HG02759 (cell line): ENCODE data around the gene WDPCP.
"Not testable (repeated sequence)": the region's sequence is repeated elsewhere in the genome, so short reads cannot be mapped to it uniquely, and the experiment has no call there.

Source experiments
- ATAC-seq: cut with Tn5 transposase; IDR thresholded peaks from one replicate; pipeline ENCODE4 v1.9.1; 2021; ENCODE audit warnings: mild to moderate bottlenecking, moderate library complexity; ENCODE audit not compliant: unreplicated experiment

WDPCP gene

GRCh38 chr2:63270717-63271116 lies 317.6 kb downstream of the WDPCP start:
- ATAC-seq: no peak

GRCh38 chr2:63268946-63269345 lies 319.3 kb downstream of the WDPCP start:
- ATAC-seq: no peak

GRCh38 chr2:63261137-63261621 lies 327.1 kb downstream of the WDPCP start:
- ATAC-seq: no peak

- ATAC-seq: no peak
Observed at GRCh38 chr2:63257473-63257872, 330.8 kb downstream of the WDPCP start.

- ATAC-seq: no peak
Observed at GRCh38 chr2:63249161-63249560, 339.1 kb downstream of the WDPCP start.

- ATAC-seq: no peak
Observed at GRCh38 chr2:63242747-63243146, 345.5 kb downstream of the WDPCP start.

- no peak for ATAC-seq
Observed at GRCh38 chr2:63225964-63226686, 362.2 kb downstream of the WDPCP start.

GRCh38 chr2:63218800-63219526 lies 369.3 kb downstream of the WDPCP start:
- no peak for ATAC-seq

- ATAC-seq: no peak
Observed at GRCh38 chr2:63195310-63195709, 393.0 kb downstream of the WDPCP start.

GRCh38 chr2:63194175-63194574 lies 394.1 kb downstream of the WDPCP start:
- no peak for ATAC-seq

GRCh38 chr2:63192889-63193774 lies 395.1 kb downstream of the WDPCP start:
- no peak for ATAC-seq

GRCh38 chr2:63192169-63192888 lies 395.9 kb downstream of the WDPCP start:
- ATAC-seq: no peak

- peak; percentile 71 for ATAC-seq
Observed at GRCh38 chr2:63189026-63189425, 399.3 kb downstream of the WDPCP start.

- ATAC-seq: no peak
Observed at GRCh38 chr2:63186331-63186730, 401.9 kb downstream of the WDPCP start.

- ATAC-seq: no peak
Observed at GRCh38 chr2:63163161-63163820, 425.0 kb downstream of the WDPCP start.

GRCh38 chr2:63159262-63159661 lies 429.0 kb downstream of the WDPCP start:
- ATAC-seq: no peak

- not testable (repeated sequence) for ATAC-seq
Observed at GRCh38 chr2:63136683-63137082, 451.6 kb downstream of the WDPCP start.

- no peak for ATAC-seq
Observed at GRCh38 chr2:63132020-63132419, 456.3 kb downstream of the WDPCP start.

GRCh38 chr2:63131196-63131595 lies 457.1 kb downstream of the WDPCP start:
- no peak for ATAC-seq

- no peak for ATAC-seq
Observed at GRCh38 chr2:63127594-63127993, 460.7 kb downstream of the WDPCP start.
